H1 (cell line): Measurements from ENCODE around the gene NUB1. TPM values are rescaled to one million over a fixed set of nuclear protein-coding genes. Genes with fewer than 3 reads are reported as not detected.

Experiments
- BCL11A ChIP-seq, 2 experiments: IDR thresholded peaks; one replicate each; pipeline ENCODE4 v1.6.1; 2011; ENCODE audit warnings: low read depth in 2 of 2, low read length in 2 of 2, mild to moderate bottlenecking in 2 of 2
- CBX8 ChIP-seq: fragments of 300-800, 300-1000 bp; sonication (generic); IDR thresholded peaks from 2 replicates; pipeline ENCODE4 v1.7.1; 2016; ENCODE audit warnings: low read depth, low read length, borderline replicate concordance
- CHD1 ChIP-seq: IDR thresholded peaks from 2 replicates; pipeline ENCODE4 v1.6.1; 2012; ENCODE audit warnings: low read depth, low read length, improper control_type of control experiment
- KDM1A ChIP-seq: fragments of 200-600, 300-600 bp; sonication (generic); IDR thresholded peaks from 2 replicates; pipeline ENCODE4 v1.7.1; 2016; ENCODE audit warnings: mild to moderate bottlenecking, low read length, borderline replicate concordance
- SIX5 ChIP-seq: IDR thresholded peaks from 2 replicates; pipeline ENCODE4 v1.6.1; 2011; ENCODE audit warnings: mild to moderate bottlenecking, low read depth, low read length
- SRF ChIP-seq: IDR thresholded peaks from 2 replicates; pipeline ENCODE4 v1.6.1; 2011; ENCODE audit warnings: mild to moderate bottlenecking, low read depth, low read length, moderate library complexity
- TAF1 ChIP-seq: IDR thresholded peaks from 2 replicates; pipeline ENCODE4 v1.6.1; 2011; ENCODE audit warnings: mild to moderate bottlenecking, low read depth, low read length
- polyA plus RNA-seq, 7 experiments: library from polyadenylated mRNA; depleted of rRNA in 3 of 7; stranded (reverse) in 5 of 7; unstranded in 2 of 7; fragments of >200 nt in 5 of 7; fragments of 200-250 nt in 2 of 7; gene quantifications; 1 replicate in 5 of 7; 2 replicates in 1 of 7; 4 replicates in 1 of 7; pipeline versions ENCODE4 v1.2.1 to v1.2.3, GENCODE V29; 2011 to 2013; ENCODE audit warnings: missing spikeins in 2 of 7, mixed read lengths in 2 of 7
- total RNA-seq: library from RNA; stranded (reverse); fragmentation: NEBNext Ultra II Directional; extraction: Animal tissue kit (Norgen Biotek cat#: 25700); gene quantifications from 2 replicates; pipeline ENCODE4 v1.2.1, GENCODE V29; 2021
- TF ChIP-seq, protein P1 (sequence below): IDR thresholded peaks from 2 replicates; pipeline ENCODE4 v1.6.1; 2012; ENCODE audit warnings: inconsistent platforms

NUB1 gene
- total and polyA plus RNA-seq, 2 of the 8 experiments (the other 6 are each of a cell fraction or from before 2014, with no cell fraction given): 22.1 to 43.5 TPM

DNA sequence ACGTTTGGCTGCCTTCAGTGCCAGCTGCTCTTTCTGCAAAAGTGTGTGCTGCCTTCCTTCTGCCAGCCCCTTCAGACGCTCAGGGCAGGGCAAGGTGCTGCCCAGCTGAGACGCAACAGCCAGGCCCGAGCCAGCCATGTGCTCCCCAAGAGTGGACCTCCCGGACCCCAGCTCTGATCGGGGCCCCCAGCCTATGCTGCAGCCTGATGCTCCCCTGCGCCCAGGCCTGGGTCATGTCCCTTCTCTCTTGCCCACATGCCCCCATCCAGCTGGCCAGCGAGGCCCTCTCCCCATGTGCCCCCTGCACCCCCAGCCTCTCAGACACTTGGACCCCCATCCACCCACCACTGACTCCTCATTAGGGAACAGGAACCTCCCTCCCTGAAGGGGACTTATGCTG lies 50.4 kb downstream of the NUB1 start (continued):
- TF ChIP-seq CHD1 (no peak), SIX5 (no peak), KDM1A (no peak), TAF1 (no peak), CBX8 (no peak), SRF (no peak), BCL11A (IDR thresholded peaks at IDR 0.05; ENCODE audit: low read depth in 2 of 2, low read length in 2 of 2) (no peak)
- TF ChIP-seq, protein P1, sequence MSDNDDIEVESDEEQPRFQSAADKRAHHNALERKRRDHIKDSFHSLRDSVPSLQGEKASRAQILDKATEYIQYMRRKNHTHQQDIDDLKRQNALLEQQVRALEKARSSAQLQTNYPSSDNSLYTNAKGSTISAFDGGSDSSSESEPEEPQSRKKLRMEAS: no peak
